GM21381 (cell line): ENCODE results near the gene FBLN7.
"Not testable (repeated sequence)": the region's sequence is repeated elsewhere in the genome, so short reads cannot be mapped to it uniquely, and the experiment has no call there.

Source experiments
- ATAC-seq: cut with Tn5 transposase; IDR thresholded peaks from one replicate; pipeline ENCODE4 v1.9.1; 2021; ENCODE audit warnings: mild to moderate bottlenecking, moderate library complexity; ENCODE audit not compliant: unreplicated experiment

The FBLN7 gene, protein sequence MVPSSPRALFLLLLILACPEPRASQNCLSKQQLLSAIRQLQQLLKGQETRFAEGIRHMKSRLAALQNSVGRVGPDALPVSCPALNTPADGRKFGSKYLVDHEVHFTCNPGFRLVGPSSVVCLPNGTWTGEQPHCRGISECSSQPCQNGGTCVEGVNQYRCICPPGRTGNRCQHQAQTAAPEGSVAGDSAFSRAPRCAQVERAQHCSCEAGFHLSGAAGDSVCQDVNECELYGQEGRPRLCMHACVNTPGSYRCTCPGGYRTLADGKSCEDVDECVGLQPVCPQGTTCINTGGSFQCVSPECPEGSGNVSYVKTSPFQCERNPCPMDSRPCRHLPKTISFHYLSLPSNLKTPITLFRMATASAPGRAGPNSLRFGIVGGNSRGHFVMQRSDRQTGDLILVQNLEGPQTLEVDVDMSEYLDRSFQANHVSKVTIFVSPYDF

DNA sequence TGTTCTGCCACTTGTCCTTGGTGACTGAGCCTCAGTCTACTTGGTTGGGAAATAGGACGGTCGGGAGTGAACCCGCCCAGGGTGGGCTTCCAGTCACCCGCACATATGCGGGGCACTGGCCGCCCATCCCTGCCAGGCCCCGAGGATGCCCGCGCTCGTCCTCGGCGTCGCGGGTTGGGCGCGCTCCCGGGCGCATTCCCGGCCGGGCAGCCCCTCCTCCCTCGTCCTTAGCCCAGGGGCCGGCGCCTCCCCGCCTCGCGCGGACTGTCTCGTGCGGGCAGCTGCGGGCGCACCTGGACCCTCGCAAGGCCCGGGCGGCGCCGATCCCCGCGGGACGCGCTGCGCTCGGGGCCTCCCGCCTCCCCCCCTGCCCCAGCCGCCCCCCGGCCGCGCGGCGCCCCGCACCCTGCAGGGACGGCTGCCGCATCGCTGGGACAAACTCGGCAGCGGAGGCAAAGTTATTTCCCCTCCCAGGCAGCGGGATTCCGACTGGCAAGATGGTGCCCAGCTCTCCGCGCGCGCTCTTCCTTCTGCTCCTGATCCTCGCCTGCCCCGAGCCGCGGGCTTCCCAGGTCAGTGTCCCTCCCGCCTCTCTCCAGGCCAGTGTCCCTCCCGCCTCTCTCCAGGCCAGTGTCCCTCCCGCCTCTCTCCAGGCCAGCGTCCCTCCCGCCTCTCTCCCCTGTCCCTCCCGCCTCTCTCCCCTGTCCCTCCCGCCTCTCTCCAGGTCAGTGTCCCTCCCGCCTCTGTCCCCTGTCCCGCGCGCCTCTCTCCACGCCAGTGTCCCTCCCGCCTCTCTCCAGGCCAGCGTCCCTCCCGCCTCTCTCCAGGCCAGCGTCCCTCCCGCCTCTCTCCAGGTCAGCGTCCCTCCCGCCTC, at the start of gene FBLN7:
TSS of gene FBLN7 (plus strand) at position 227 of the 874 bp plus-strand sequence. CDS start at position 498, 271 bp downstream.
- no peak for ATAC-seq

DNA sequence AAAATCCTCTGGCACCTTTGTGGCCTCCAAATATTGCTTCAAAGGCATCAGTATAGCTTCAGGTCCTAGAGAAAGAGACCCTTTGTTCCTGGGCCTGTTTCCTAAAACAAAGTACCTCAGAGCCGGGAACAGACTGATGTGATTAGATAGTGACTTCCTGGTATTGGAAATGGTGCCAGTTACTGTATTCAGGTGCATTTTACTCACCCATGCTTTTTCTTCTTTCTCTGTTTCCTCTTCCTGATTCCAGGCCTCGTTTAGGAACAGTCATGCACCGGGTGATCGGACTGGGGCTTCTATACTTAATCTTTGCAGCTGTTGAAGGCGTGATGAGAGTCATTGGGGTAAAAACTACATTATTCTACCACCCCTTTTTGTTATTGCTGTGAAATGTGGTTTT, 48.8 kb upstream of the FBLN7 start:
- ATAC-seq, result no peak

DNA sequence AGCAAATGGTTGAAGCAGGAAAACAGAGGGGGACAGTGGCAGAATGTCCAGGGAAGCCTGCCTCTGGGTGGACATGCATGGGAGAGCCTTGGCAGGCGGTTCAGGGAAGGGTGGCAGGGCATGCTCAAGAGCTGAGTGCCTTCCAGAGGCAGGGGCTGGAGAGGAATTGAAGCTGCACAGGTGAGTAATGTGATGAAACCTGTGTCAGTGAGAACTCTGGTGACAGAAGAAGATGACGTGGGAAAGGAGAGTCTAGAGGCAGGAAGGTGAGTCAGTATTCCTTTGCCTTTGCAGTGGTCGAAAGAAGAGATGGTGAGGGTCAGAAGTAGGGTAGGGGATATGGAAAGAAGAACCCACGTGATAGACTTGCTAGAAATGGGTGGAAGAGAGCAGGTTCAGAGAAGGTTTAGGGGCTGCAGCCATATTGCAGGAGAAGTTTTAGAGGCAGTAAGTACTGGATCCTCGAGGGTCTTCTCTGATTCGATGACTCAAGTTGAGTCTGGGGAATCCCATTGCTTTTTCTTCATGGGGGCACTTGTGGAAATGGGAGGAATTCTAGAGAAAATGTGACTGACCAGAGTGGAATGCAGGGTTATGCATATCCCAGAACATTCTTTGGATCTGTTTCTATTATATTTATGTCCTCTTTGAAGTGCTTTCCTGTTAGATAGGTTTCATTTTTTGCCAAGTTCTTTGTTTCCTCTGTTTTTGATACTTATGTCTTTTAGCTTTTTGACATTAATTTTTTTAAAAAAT, 45.7 kb upstream of the FBLN7 start:
- ATAC-seq, result no peak

DNA sequence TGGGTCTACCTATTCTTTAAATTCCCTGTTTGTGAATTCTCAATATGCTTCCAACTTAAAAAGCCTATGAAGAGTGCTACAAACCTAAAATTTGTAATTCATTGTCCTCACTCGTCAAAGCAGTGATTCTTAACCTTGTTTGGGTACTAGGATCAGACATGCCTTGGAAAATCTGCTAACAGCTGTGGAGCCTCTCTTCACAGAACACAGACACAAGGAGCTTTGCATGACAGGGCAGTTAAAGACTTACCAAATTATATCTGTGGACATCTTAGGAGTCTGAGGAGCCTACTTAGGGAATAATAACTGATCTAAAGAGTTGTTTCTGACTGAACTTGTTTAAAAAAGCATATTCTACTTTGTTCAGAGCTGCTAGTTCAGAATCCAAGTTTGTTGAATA, 45.0 kb upstream of the FBLN7 start:
- ATAC-seq, result no peak

DNA sequence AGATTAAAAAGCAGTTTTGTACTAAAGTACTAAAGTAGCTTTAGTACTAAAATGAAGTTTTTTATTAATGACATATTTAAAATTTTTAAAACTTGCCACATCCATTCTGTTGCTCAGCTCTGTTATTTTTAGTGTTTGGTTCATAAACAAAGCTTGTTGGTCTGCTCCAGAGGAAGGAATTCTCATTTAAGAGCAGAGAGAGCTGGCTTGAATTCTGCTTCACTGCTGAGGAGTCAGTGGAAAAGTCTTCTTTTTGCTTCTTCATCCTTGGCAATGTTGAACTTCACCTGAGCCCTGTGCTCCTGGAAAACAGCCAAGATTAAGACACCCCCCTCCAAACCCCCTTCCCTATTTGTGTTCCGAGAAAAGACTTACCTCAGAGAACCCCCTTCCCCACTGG, 42.5 kb upstream of the FBLN7 start:
- ATAC-seq, result no peak

DNA sequence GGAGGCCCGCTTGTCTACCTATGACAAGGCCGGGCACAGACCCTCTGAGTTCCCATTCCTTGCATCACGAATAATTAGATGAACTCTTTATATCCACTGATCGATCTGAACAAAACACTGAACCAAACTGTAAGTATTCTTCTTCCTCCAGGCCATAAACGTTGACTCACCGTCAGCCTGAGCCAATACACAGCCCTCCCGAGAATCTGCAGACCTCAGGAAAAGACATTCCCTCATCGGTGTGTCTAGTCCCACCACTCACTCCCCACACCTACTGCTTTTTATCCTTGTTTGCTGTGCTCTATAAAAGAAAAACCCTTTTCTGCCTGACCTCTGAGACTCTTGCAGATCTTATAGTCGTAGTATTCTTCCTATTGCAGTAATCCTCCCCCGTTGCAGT, 42.1 kb upstream of the FBLN7 start:
- no peak for ATAC-seq

DNA sequence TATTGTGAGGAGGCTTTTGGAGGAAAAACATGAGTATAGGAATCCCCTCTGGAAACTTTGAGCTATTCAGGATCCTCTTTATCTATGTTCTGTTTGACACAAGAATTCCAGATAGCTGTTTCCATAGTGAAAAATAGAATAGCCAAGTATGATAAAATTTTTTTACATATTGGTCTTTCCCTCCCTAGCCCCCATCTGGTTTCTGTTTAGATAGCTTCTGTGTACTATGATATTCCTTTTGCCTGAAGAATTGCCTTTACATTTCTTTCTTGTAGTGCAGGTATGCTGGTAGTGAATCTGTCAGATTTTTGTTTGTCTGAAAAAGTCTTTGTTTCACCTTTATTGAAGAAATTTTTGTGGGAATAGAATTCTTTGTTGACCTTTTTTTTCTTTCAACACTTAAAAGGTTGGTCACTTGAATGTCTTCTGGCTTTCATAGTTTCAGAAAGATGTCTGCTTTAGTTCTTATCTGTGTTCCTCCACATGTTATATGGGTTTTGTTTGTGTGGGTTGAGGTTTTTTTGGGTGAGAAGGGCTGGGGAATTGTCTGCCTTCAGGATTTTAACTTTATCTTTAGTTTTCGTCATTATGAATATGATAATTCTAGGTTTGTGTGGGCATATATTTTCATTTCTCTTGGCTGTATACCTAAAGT, 29.9 kb upstream of the FBLN7 start:
- ATAC-seq, result no peak

DNA sequence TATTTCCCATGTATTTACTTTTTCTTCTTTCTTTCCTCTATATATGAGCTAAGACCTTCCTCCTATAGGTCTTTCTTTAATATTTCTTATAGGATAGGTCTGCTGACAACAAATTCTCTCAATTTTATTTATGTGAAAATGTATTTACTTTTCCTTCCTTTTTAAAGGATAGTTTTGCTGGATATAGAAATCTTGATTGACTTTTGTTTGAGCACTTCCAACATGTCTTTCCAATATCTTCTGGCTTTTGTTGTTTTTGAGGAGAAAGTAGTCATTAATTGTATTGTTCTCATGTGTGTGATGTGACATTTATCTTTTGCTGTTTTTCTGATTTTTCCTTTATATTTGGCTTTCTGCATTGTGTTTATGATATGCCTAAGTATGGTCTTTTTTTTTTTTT, 28.9 kb upstream of the FBLN7 start:
- no peak for ATAC-seq

DNA sequence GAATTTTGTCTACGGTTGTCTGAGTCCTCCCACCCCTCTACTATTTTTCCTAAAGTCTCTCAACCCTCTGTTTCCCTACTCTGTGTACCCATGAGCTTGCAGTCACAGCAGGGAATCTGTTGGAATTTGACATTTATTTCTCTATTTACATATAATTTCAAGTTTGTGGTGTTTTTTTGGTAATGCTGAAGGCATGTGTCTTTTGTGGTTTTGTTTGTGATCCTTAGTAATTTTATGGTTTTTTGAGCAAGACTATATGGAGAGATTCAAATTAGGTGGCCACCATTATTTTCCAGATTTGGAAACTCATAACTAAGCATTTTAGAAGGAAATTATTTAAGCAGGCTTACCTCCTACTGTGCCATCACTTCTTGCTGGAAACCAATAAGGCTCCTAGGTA, 27.2 kb upstream of the FBLN7 start:
- ATAC-seq, result no peak

DNA sequence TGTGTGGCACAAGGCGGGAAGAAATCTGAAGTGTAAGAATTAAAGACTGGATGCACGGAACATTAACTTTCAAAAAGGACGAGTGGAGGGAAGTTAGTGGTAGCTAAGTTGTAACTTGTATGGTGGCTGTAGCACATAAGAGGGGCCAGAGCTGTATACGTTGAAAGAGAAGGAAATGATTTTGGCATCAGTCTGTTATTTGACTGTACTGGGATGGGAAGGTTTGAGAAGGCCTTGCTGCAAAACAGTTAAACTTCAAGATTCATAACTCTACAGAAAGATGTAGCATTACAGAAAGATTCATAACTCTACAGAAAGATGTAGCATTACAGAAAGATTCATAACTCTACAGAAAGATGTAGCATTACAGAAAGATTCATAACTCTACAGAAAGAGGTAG, 24.8 kb upstream of the FBLN7 start:
- ATAC-seq, result not testable (repeated sequence)

DNA sequence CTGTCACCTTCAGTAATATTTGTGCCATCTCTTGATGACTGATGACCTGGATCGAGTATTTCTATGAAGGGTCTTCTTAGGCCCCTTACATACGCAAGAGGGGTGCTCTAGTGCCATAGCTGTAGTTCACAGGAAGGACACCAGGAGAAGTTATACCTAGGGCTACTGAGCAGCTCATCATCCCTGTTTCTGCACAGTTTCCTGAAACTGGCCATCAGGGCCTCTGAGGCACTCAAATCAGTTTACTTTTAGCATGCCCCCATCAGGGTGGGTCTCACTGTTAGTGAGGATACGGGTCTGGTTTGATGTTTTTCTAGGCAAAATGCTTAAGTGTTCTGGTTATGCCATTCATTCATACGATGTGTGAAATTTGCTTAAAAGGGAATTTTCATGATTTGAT, 20.0 kb upstream of the FBLN7 start:
- no peak for ATAC-seq

DNA sequence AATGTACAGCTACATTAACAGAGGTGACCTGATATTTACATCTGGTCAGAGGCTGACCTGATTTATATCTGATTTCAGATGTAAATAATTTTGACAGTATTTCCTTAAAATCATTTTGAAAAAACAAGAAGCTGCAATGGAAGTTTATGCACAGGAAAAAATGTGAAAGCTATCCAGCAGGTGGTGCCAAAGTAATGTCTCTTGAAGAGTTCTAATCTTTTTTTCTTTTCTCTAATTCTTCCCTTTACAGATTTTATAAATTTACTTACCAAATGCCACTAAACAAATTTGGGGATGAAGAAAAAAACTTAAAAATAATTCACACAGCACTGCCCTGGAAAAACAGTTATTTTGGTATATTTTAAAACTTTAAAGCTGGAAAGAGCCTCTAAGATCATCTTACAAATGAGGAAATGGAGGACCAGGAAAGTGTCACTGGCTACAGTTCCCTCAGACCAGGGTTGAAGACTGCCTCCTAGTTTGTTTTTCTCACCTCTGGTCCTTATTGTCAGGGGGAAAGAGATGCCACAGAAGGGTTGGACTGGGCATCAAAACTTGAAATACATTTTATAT, 16.4 kb upstream of the FBLN7 start:
- ATAC-seq, result no peak

DNA sequence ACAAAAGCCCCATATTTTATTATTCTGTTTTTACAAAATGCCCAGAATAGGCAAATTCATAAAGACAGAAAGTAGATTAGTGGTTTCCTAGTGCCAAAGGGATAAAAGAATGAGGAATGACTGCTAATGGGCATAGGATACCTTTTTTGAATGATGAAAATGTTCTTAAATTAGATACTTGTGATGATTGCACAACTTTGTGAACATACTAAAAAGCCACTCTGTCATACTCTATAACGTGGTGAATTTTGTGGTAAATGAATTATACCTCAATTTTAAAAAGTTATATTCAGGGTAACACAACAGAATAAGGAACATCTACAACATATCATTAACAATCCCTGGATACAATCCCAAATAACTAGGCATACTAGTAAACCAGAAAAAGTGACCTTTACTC, 9.1 kb upstream of the FBLN7 start:
- no peak for ATAC-seq

DNA sequence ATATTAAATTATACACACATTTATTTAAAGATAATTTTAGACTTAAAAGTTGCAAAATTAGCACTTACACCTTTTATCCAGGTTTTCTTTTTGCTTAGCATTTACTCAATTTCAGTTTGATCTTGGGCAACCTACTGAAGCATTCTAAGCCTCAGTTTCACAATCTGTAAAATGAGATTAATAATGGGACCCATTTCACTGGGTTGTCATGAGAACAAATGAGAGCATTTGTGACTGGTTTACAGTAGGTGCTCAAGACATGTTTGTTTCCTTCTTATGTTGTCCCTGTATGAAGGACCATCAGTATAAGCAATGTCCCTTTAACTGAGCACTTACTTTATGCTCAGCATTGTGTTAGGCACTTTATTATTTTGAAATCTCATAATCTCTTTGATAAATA, 4.8 kb upstream of the FBLN7 start:
- ATAC-seq, result no peak

DNA sequence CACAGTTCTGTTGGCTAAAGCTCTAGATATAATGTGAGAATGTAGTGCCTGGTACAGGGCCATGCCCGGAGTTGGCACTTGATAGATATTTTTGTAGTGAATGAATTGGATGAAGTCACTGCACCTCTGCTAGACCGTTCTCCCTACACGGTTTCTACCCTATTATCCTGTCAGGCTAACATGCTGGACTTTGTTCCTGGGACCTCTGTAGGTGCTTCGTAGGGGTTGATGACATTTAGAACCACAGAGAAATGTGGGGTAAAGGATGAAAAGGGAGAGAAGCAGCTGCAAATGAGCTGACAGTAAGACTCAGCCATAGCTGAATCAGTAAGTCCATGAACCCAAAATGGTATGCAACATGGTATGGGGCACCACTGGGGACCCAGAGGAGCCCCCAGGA, 4.1 kb upstream of the FBLN7 start:
- ATAC-seq, result no peak

DNA sequence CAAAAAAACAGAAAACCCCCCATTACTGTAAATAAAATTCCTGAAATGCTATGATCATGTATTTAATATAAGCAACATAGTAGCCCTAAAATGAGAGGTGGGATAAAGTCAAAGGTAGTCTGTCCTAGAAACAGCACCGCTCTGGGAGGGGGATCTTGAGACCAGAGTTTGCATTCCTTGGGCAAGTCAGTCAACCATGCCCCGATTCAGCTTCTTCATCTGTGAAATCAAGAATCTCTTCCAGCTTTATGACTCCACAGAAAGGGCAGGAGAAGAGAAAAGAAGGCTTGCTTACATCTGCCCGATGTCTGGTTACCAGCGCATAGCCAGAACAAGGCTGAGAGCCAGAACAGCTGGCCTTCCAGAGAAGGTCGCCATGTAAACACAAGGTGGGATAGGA, 2.1 kb upstream of the FBLN7 start:
- ATAC-seq, result no peak

DNA sequence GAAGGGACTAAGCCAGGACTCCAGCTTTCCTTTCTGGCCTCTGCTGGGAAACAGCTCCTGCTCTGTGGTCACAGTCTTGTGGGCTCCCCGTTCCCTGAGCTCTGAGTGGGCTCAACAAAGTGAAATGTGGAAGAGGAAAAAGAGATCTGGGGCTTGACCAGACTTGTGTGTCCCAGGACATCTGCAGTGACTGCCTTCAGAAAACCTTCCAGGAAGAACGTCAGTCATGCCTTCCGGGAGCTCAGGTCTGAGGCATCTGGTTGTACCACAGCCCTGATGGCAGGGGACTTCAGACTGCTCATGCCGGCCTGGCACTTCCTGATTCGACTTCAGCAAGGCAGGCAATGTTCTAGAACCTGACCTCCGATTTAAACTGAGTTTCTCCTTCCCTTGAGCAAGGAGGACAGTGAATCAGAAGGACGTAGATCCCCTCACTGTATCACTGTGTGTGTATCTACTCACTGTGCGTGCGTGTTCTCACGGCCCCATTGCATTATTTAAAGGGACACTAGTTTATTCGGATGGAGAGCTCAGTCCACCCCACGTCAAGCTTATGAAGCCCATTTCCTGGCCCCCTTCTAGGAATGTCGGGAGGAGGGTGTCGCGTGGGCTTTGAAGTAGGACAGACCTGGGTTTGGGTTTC, 548 bp upstream of the FBLN7 start:
- no peak for ATAC-seq

DNA sequence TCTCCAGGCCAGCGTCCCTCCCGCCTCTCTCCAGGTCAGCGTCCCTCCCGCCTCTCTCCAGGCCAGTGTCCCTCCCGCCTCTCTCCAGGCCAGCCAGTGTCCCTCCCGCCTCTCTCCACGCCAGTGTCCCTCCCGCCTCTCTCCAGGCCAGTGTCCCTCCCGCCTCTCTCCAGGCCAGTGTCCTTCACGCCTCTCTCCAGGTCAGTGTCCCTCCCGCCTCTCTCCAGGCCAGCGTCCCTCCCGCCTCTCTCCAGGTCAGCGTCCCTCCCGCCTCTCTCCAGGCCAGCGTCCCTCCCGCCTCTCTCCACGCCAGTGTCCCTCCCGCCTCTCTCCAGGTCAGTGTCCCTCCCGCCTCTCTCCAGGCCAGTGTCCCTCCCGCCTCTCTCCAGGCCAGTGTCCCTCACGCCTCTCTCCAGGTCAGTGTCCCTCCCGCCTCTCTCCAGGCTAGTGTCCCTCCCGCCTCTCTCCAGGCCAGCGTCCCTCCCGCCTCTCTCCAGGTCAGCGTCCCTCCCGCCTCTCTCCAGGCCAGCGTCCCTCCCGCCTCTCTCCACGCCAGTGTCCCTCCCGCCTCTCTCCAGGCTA, 939 bp downstream of the FBLN7 start:
- ATAC-seq, result not testable (repeated sequence)

DNA sequence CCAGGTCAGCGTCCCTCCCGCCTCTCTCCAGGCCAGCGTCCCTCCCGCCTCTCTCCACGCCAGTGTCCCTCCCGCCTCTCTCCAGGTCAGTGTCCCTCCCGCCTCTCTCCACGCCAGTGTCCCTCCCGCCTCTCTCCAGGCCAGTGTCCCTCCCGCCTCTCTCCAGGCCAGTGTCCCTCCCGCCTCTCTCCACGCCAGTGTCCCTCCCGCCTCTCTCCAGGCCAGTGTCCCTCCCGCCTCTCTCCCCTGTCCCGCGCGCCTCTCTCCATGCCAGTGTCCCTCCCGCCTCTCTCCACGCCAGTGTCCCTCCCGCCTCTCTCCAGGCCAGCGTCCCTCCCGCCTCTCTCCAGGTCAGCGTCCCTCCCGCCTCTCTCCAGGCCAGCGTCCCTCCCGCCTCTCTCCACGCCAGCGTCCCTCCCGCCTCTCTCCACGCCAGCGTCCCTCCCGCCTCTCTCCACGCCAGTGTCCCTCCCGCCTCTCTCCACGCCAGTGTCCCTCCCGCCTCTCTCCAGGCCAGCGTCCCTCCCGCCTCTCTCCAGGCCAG, 1.5 kb downstream of the FBLN7 start:
- ATAC-seq, result not testable (repeated sequence)
